WERI-Rb-1 (cell line): Measurements from ENCODE around the gene NKAPL.

Source experiments
- DNase-seq: peaks from one replicate; pipeline ENCODE4 v3.0.0-alpha.2; 2020
- H3K27ac ChIP-seq: fragments of 250-450 bp; sonication (Bioruptor Pico); 2 replicates; pipeline ENCODE4 v1.5.1; 2020; ENCODE audit warnings: mild to moderate bottlenecking, moderate library complexity
- H3K27me3 ChIP-seq: fragments of 250-450 bp; sonication (Bioruptor Pico); 2 replicates; pipeline ENCODE4 v1.5.1; 2021; ENCODE audit warnings: mild to moderate bottlenecking, low read depth, moderate library complexity; ENCODE audit not compliant: insufficient read depth, severe bottlenecking
- H3K36me3 ChIP-seq: fragments of 250-450 bp; sonication (Bioruptor Pico); 2 replicates; pipeline ENCODE4 v1.5.1; 2020; ENCODE audit warnings: mild to moderate bottlenecking, moderate library complexity
- H3K4me3 ChIP-seq: 2 replicates; pipeline ENCODE4 v1.5.1; 2011; ENCODE audit warnings: low read depth, mild to moderate bottlenecking, control low read depth, low read length
- H3K9me3 ChIP-seq: fragments of 250-450 bp; sonication (Bioruptor Pico); 2 replicates; pipeline ENCODE4 v1.5.1; 2021; ENCODE audit warnings: mild to moderate bottlenecking, moderate library complexity; ENCODE audit not compliant: severe bottlenecking
- CTCF ChIP-seq: IDR thresholded peaks from 2 replicates; pipeline ENCODE4 v1.5.1; 2011; ENCODE audit warnings: low read depth, mild to moderate bottlenecking, control low read depth, inconsistent platforms, low read length

Gene NKAPL

GRCh38 chr6:28225056-28225834 lies 33.9 kb upstream of the NKAPL start, which contains the start of gene ZSCAN9:
TSS of gene ZSCAN9 (plus strand) at chr6:28225275. CDS start at chr6:28227085, 1,810 bp downstream.
- Histone ChIP-seq H3K27ac (peak within 1 kb of the TSS; percentile 78), H3K4me3 (peak within 1 kb of the TSS; percentile 72), H3K9me3 (no peaks in the 10 kb centered on the region), H3K36me3 (peaks cover 41% of the 10 kb centered on the region), H3K27me3 (no peaks in the 10 kb centered on the region)
- TF ChIP-seq CTCF: no peak
- DNase-seq: peak; percentile 97

GRCh38 chr6:28226460-28226859 lies 32.6 kb upstream of the NKAPL start:
- no peak for TF ChIP-seq CTCF
- DNase-seq: no peak
- no peaks in the 10 kb centered on the region for H3K9me3 ChIP-seq
- H3K4me3 ChIP-seq: no peak overlapping the region
- no peaks in the 10 kb centered on the region for H3K27me3 ChIP-seq
- no peak overlapping the region for H3K27ac ChIP-seq
- H3K36me3 ChIP-seq: peaks cover 54% of the 10 kb centered on the region

GRCh38 chr6:28232785-28233184 lies 26.3 kb upstream of the NKAPL start:
- Histone ChIP-seq H3K4me3 (no peak overlapping the region), H3K27ac (no peak overlapping the region), H3K27me3 (no peaks in the 10 kb centered on the region), H3K9me3 (no peaks in the 10 kb centered on the region), H3K36me3 (peaks cover 67% of the 10 kb centered on the region)
- no peak for DNase-seq
- no peak for TF ChIP-seq CTCF

- H3K27me3 ChIP-seq: no peaks in the 10 kb centered on the region
- no peak overlapping the region for H3K4me3 ChIP-seq
- H3K36me3 ChIP-seq: peaks cover 38% of the 10 kb centered on the region
- no peak for TF ChIP-seq CTCF
- DNase-seq: no peak
- no peak overlapping the region for H3K27ac ChIP-seq
- no peaks in the 10 kb centered on the region for H3K9me3 ChIP-seq
Observed at GRCh38 chr6:28235912-28236452, 23.1 kb upstream of the NKAPL start.

- no peak for TF ChIP-seq CTCF
- Histone ChIP-seq H3K4me3 (no peak overlapping the region), H3K36me3 (peaks cover 15% of the 10 kb centered on the region), H3K9me3 (no peaks in the 10 kb centered on the region), H3K27me3 (no peaks in the 10 kb centered on the region), H3K27ac (no peak overlapping the region)
- no peak for DNase-seq
Observed at GRCh38 chr6:28239636-28240035, 19.5 kb upstream of the NKAPL start.
